ENCODE data around the gene COX18.

DNA sequence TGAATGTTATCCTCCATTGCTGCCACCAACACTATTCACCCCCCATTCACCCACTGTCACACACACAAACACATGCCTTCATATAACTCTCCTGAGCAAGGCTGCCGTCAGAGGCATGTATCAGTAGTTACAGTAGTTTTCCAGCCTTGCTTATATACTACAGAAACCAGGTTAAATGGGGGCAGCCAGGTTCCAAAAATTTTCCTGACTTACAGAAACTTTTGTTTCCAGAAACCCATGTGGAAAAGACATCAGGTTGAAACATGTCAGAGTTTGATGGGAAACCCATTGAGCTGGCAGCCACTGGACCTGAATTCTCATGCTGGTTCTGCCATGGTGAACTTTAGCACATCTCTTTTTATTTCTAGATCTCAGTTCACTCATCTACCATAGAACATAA lies 64.0 kb downstream of the COX18 start:
- TF ChIP-seq, protein P1, sequence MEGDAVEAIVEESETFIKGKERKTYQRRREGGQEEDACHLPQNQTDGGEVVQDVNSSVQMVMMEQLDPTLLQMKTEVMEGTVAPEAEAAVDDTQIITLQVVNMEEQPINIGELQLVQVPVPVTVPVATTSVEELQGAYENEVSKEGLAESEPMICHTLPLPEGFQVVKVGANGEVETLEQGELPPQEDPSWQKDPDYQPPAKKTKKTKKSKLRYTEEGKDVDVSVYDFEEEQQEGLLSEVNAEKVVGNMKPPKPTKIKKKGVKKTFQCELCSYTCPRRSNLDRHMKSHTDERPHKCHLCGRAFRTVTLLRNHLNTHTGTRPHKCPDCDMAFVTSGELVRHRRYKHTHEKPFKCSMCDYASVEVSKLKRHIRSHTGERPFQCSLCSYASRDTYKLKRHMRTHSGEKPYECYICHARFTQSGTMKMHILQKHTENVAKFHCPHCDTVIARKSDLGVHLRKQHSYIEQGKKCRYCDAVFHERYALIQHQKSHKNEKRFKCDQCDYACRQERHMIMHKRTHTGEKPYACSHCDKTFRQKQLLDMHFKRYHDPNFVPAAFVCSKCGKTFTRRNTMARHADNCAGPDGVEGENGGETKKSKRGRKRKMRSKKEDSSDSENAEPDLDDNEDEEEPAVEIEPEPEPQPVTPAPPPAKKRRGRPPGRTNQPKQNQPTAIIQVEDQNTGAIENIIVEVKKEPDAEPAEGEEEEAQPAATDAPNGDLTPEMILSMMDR (IDR thresholded peaks at IDR 0.05) = no peak
- TF ChIP-seq POLR2A (IDR thresholded peaks at IDR 0.05) (no peak), POLR2AphosphoS5 (IDR thresholded peaks at IDR 0.05) (no peak), EP300 (IDR thresholded peaks at IDR 0.05; ENCODE audit: low read depth) (no peak)

All from transverse colon (tissue), 4 donors.